K562 (cell line): Measurements from ENCODE around the gene ST3GAL3. TPM values are rescaled to one million over a fixed set of nuclear protein-coding genes. Genes with fewer than 3 reads are reported as not detected.

Experiments used
- ATAC-seq: fragments of 200-7000 bp; cut with Tn5 transposase; 3 replicates; pipeline ENCODE4 v1.9.1; 2020; ENCODE audit warnings: moderate library complexity
- BruUV-seq: library from RNA; stranded (reverse); fragments of 400-500 nt; replicated peaks from 2 replicates; lab custom pipeline; 2021; lab: Mats Ljungman, UMichigan
- CTCF ChIA-PET: fragments of 300-600 bp; formaldehyde crosslinking; extraction: SDS; loops from one replicate; lab custom pipeline; 2021; ENCODE audit warnings: low intra/inter-chr PET ratio; lab: Yijun Ruan, JAX
- POLR2A ChIA-PET: fragments of 300-600, 350-650 bp; sonication (Branson Sonifier 250); formaldehyde crosslinking; extraction: SDS; loops from one replicate; lab custom pipeline; 2021; ENCODE audit warnings: antibody characterized with exemption, inconsistent platforms; lab: Yijun Ruan, JAX
- DNase-seq, 4 experiments: peaks; one replicate each; pipeline versions ENCODE4 v3.0.0 to v3.0.0-alpha.2; 2011 to 2018; ENCODE audit warnings: low spot score in 3 of 4, mixed read lengths in 3 of 4; ENCODE audit errors: extremely low read depth in 1 of 4
- FAIRE-seq: peaks from 2 replicates; lab custom pipeline; 2011; peaks lifted over from hg19 to GRCh38; lab: Jason Lieb, UNC
- H2AFZ ChIP-seq: 2 replicates; pipeline ENCODE4 v1.6.0; 2011; ENCODE audit warnings: low read depth, low read length, control low read depth, inconsistent platforms
- H3K27ac ChIP-seq: fragments of 200-600 bp; 3 replicates; pipeline ENCODE4 v1.8.0; 2011; ENCODE audit warnings: low read depth, mild to moderate bottlenecking, control low read depth, inconsistent platforms, low read length, moderate library complexity, mixed read lengths; ENCODE audit errors: extremely low read depth
- H3K27me3 ChIP-seq, 2 experiments: fragments of 300-600 bp in 1 of 2; 2 replicates in 1 of 2; 3 replicates in 1 of 2; pipeline versions ENCODE4 v1.6.0 to v1.8.0; 2011; ENCODE audit warnings: inconsistent platforms in 2 of 2, low read length in 2 of 2, mild to moderate bottlenecking in 1 of 2, mixed read lengths in 1 of 2, moderate library complexity in 1 of 2; ENCODE audit not compliant: control insufficient read depth in 2 of 2, insufficient read depth in 2 of 2
- H3K36me3 ChIP-seq: fragments of 300-600 bp; 3 replicates; pipeline ENCODE4 v1.8.0; 2011; ENCODE audit warnings: mild to moderate bottlenecking, low read length, inconsistent platforms; ENCODE audit not compliant: control insufficient read depth, insufficient read depth
- H3K4me1 ChIP-seq, 2 experiments: fragments of 200-600 bp in 1 of 2; replicated peaks in 1 of 2; 2 replicates in 1 of 2; 3 replicates in 1 of 2; pipeline versions ENCODE4 v1.5.1 to v1.8.0; 2011; ENCODE audit warnings: inconsistent platforms in 2 of 2, low read length in 2 of 2, mild to moderate bottlenecking in 1 of 2, mixed read lengths in 1 of 2, moderate library complexity in 1 of 2; ENCODE audit not compliant: control insufficient read depth in 2 of 2, insufficient read depth in 2 of 2
- H3K4me2 ChIP-seq: 2 replicates; pipeline ENCODE4 v1.6.1; 2011; ENCODE audit warnings: low read length, control low read depth, inconsistent platforms, mixed read lengths; ENCODE audit not compliant: insufficient read depth
- H3K4me3 ChIP-seq: fragments of 200-600 bp; sonication (generic), shearing (Covaris generic); 2 replicates; pipeline ENCODE4 v1.5.1; 2016; ENCODE audit warnings: control low read depth, inconsistent platforms
- H3K79me2 ChIP-seq: fragments of 200-600 bp; 3 replicates; pipeline ENCODE4 v1.8.0; 2011; ENCODE audit warnings: low read length, inconsistent platforms; ENCODE audit not compliant: control insufficient read depth, insufficient read depth
- H3K9ac ChIP-seq, 2 experiments: 2 replicates each; pipeline versions ENCODE4 v1.6.0 to v1.6.1; 2011; ENCODE audit warnings: low read depth in 2 of 2, low read length in 2 of 2, control low read depth in 1 of 2, inconsistent platforms in 1 of 2, mild to moderate bottlenecking in 1 of 2, mixed read lengths in 1 of 2; ENCODE audit not compliant: insufficient read depth in 1 of 2
- H3K9me1 ChIP-seq: one replicate; pipeline ENCODE4 v1.6.0; 2011; ENCODE audit warnings: inconsistent platforms, mild to moderate bottlenecking, low read length, moderate library complexity; ENCODE audit not compliant: control insufficient read depth, insufficient read depth
- H3K9me3 ChIP-seq: replicated peaks from 2 replicates; pipeline ENCODE4 v1.5.1; 2011; ENCODE audit warnings: low read depth, low read length, inconsistent platforms; ENCODE audit not compliant: control insufficient read depth, insufficient read depth
- H4K20me1 ChIP-seq: replicated peaks from 2 replicates; pipeline ENCODE4 v1.6.1; 2011; ENCODE audit warnings: low read length, inconsistent platforms, mixed read lengths; ENCODE audit not compliant: control insufficient read depth, insufficient read depth
- SP1 ChIP-seq: sonication (generic); formaldehyde crosslinking; IDR thresholded peaks from 2 replicates; pipeline ENCODE4 v1.8.1; 2022; ENCODE audit warnings: mild to moderate bottlenecking, missing genetic modification reagents
- ZKSCAN1 ChIP-seq: fragments of 150-350 bp; IDR thresholded peaks from 2 replicates; pipeline ENCODE4 v1.6.1; 2016; ENCODE audit warnings: low read depth, low read length
- WGBS: fragments of 100-300 bp; shearing (Covaris generic); methylation state at CpG from one replicate; pipeline ENCODE4 v1.1.6; 2016; ENCODE audit warnings: low coverage, mixed read lengths; ENCODE audit not compliant: insufficient coverage; ENCODE audit errors: missing lambda C conversion rate; 5-methylcytosine and 5-hydroxymethylcytosine counted together
- in situ Hi-C: fragments of 300-500 bp; cut with MboI; formaldehyde crosslinking; loops from 4 replicates; pipeline ENCODE4 v1.15.0; 2018; ENCODE audit warnings: inconsistent platforms, mixed read lengths
- intact Hi-C: fragments of 100-400 bp; cut with micrococcal nuclease; formaldehyde crosslinking; loops from 2 replicates; pipeline ENCODE4 v1.14.2; 2022
- polyA plus RNA-seq, 8 experiments: library from polyadenylated mRNA; depleted of rRNA in 4 of 8; stranded (reverse) in 5 of 8; unstranded in 3 of 8; fragments of >200 nt; fragmentation: Nextera tagmentation in 2 of 8; fragmentation: Illumina TruSeq in 1 of 8; extraction: Ambion mirVana in 2 of 8; extraction: Trizol in 1 of 8; gene quantifications; 2 replicates each; pipeline versions ENCODE4 v1.2.1 to v1.2.3, GENCODE V29; 2011 to 2014; ENCODE audit warnings: inconsistent platforms in 1 of 8, missing spikeins in 1 of 8
- total RNA-seq, 7 experiments: library from RNA; depleted of rRNA in 6 of 7; stranded (reverse); fragments of >200 nt in 6 of 7; fragmentation: Illumina TruSeq in 2 of 7; extraction: Trizol in 2 of 7; gene quantifications; 2 replicates each; pipeline versions ENCODE4 v1.2.1 to v1.2.3, GENCODE V29; 2011 to 2021; ENCODE audit warnings: low replicate concordance in 1 of 7
- TF ChIP-seq, protein P1 (sequence below): fragments of 250-450 bp; sonication (Bioruptor Pico); IDR thresholded peaks from 2 replicates; pipeline ENCODE4 v1.4.0; 2020
- TF ChIP-seq, protein P2 (sequence below), 2 experiments: fragments of 450-650 bp; IDR thresholded peaks; 2 replicates each; pipeline ENCODE4 v1.6.1; 2016

ST3GAL3 gene
- total and polyA plus RNA-seq, 9 of the 15 experiments (the other 6 are each of a cell fraction or from before 2014, with no cell fraction given) = 1.2 to 18.9 (median 11.0) TPM

- no TSS peak for BruUV-seq
- Histone ChIP-seq H3K79me2 (no peaks in the 10 kb centered on the region), H4K20me1 (no peaks in the 10 kb centered on the region), H3K9me1 (no peaks in the 10 kb centered on the region), H3K27me3 (no peaks in the 10 kb centered on the region), H3K4me1 (no peaks in the 10 kb centered on the region), H3K9me3 (no peaks in the 10 kb centered on the region), H3K27ac (no peak overlapping the region), H3K4me3 (no peak overlapping the region), H3K4me2 (no peak overlapping the region), H3K9ac (no peak overlapping the region), H2AFZ (no peak overlapping the region), H3K36me3 (peaks cover 82% of the 10 kb centered on the region)
- intact Hi-C loops = no loop called here
- FAIRE-seq = no peak
- ATAC-seq = no peak
- DNase-seq = no peak
- in situ Hi-C loops = no loop called here
- CTCF ChIA-PET = no interaction called here
- 94% methylated on average over 14 of the region's 14 CpGs for WGBS
- TF ChIP-seq, protein P1, sequence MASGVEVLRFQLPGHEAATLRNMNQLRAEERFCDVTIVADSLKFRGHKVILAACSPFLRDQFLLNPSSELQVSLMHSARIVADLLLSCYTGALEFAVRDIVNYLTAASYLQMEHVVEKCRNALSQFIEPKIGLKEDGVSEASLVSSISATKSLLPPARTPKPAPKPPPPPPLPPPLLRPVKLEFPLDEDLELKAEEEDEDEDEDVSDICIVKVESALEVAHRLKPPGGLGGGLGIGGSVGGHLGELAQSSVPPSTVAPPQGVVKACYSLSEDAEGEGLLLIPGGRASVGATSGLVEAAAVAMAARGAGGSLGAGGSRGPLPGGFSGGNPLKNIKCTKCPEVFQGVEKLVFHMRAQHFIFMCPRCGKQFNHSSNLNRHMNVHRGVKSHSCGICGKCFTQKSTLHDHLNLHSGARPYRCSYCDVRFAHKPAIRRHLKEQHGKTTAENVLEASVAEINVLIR = no peak
- no peak for TF ChIP-seq SP1
- POLR2A ChIA-PET = interaction anchor here (0.8 to 3.7 kb wide), 4 partner anchors 9 to 29 kb away, joined by 3 to 28 read pairs (median 8); partner anchors contain the start of gene KDM4A
Observed at GRCh38 chr1:43659212-43660166, 47.8 kb upstream of the ST3GAL3 start.

- H3K79me2 ChIP-seq = no peaks in the 10 kb centered on the region
- no peak overlapping the region for H3K4me3 ChIP-seq
- ATAC-seq = no peak
- TF ChIP-seq, protein P2, sequence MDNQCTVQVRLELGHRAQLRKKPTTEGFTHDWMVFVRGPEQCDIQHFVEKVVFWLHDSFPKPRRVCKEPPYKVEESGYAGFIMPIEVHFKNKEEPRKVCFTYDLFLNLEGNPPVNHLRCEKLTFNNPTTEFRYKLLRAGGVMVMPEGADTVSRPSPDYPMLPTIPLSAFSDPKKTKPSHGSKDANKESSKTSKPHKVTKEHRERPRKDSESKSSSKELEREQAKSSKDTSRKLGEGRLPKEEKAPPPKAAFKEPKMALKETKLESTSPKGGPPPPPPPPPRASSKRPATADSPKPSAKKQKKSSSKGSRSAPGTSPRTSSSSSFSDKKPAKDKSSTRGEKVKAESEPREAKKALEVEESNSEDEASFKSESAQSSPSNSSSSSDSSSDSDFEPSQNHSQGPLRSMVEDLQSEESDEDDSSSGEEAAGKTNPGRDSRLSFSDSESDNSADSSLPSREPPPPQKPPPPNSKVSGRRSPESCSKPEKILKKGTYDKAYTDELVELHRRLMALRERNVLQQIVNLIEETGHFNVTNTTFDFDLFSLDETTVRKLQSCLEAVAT (IDR thresholded peaks at IDR 0.05) = no peak
- 0 out of 2 replicates have a peak, but pooled peaks have one; percentile 21 for TF ChIP-seq ZKSCAN1
- H3K4me1 ChIP-seq = no peaks in the 10 kb centered on the region
- H3K36me3 ChIP-seq = peaks cover 84% of the 10 kb centered on the region
- in situ Hi-C loops (no loop called here), intact Hi-C loops (no loop called here)
- no peaks in the 10 kb centered on the region for H3K27me3 ChIP-seq
- no peak for DNase-seq
- 93% methylated on average over 4 of the region's 4 CpGs for WGBS
- H3K27ac ChIP-seq = no peak overlapping the region
- no peak overlapping the region for H3K9ac ChIP-seq
- CTCF ChIA-PET = no interaction called here
- BruUV-seq = no TSS peak
- no peak overlapping the region for H3K4me2 ChIP-seq
- no peak overlapping the region for H2AFZ ChIP-seq
- no peaks in the 10 kb centered on the region for H4K20me1 ChIP-seq
- no peak for FAIRE-seq
- POLR2A ChIA-PET = interaction anchor here (0.5 to 3.7 kb wide), 4 partner anchors 9 to 867 kb away, joined by 3 to 28 read pairs (median 8); partner anchors contain the start of gene KDM4A
- H3K9me1 ChIP-seq = no peaks in the 10 kb centered on the region
- H3K9me3 ChIP-seq = no peaks in the 10 kb centered on the region
Observed at GRCh38 chr1:43660355-43660754, 47.0 kb upstream of the ST3GAL3 start.
